Peyer's patch (tissue), 4 donors: ENCODE results near the gene PFKL.

ENCODE experiments used
- CTCF ChIP-seq, 6 experiments: fragments of 450-650 bp in 4 of 6; fragments of 200-600 bp in 2 of 6; sonication (generic) in 1 of 6; IDR thresholded peaks; one replicate each; pipeline ENCODE4 v1.5.1; 2017 to 2019; ENCODE audit warnings: antibody characterized with exemption in 6 of 6, mild to moderate bottlenecking in 3 of 6, moderate library complexity in 1 of 6
- POLR2A ChIP-seq, 2 donors: fragments of 450-650 bp; IDR thresholded peaks; one replicate each; pipeline ENCODE4 v1.5.1; 2017; ENCODE audit warnings: antibody characterized with exemption in 2 of 2, mild to moderate bottlenecking in 2 of 2, moderate library complexity in 2 of 2

- no peak for TF ChIP-seq CTCF (IDR thresholded peaks at IDR 0.05)
- TF ChIP-seq POLR2A (IDR thresholded peaks at IDR 0.05) = no peak
Measured at GRCh38 chr21:44304011-44304616, 4.3 kb downstream of the PFKL start.
